Activated CD4-positive, CD25-positive, alpha-beta regulatory T cell treated with anti-CD3 and anti-CD28 coated beads, Interleukin-2, amount 50 U/mL, for 72 hours (primary cell): Measurements from ENCODE around the gene GDF3.
"Not testable (repeated sequence)": the region's sequence is repeated elsewhere in the genome, so short reads cannot be mapped to it uniquely, and the experiment has no call there.

ENCODE experiments used
- DNase-seq: peaks from one replicate; pipeline ENCODE4 v3.0.0; 2021

Gene GDF3

DNA sequence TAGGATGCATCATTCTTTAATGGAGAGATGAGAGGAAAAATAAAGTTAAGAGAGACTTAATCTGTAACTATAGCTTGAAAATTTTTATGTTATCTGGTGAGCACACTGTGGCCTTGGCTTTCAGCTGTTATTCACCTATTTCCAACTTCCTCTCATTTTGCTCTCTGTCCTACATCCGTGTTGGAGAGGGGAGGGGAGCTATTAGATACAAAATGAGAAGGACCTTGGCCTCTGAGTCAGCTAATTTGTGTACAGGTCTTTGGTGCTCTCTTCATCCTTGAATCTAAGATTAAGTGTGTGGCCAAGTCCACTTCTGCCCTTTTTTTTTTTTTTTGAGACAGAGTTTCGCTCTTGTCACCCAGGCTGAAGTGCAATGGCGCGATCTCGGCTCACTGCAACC, 29.0 kb downstream of the GDF3 start:
- no peak for DNase-seq

DNA sequence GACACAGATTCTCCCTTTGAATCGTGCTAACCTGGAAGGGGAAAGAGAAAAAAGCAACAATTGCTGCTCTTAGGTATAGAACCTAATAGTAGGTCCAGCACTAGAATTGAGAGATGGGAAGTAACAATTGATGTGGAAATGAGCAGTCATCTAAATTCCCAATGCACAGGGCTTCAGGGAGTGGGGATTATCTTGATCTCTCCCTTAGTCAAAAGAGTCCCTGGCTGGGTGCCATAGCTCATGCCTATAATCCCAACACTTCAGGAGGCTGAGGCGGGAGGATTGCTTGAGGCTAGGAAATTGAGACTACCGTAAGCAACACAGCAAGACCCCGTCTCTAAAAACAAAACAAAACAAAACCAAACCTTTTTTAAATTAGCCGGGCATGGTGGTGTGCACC, 33.8 kb downstream of the GDF3 start:
- no peak for DNase-seq

DNA sequence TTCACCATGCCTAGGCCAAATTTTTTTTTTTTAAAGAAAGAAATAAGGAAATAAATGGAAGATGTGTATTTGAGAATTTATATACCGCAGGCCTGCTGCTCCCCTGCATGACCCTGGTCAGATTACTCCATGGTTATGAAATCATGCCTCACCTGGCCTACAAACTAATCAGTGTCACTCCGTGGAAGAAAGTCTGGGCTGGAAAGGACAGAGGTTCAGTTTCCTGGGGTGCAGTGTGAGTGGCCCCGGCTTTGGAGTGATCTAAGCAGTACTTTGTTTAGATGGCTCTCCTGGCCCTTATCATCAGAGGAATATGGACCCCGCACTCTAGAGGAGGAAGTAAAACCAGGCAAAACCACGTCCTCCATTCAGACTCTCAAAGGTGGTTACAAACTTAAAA, 39.5 kb downstream of the GDF3 start:
- no peak for DNase-seq

DNA sequence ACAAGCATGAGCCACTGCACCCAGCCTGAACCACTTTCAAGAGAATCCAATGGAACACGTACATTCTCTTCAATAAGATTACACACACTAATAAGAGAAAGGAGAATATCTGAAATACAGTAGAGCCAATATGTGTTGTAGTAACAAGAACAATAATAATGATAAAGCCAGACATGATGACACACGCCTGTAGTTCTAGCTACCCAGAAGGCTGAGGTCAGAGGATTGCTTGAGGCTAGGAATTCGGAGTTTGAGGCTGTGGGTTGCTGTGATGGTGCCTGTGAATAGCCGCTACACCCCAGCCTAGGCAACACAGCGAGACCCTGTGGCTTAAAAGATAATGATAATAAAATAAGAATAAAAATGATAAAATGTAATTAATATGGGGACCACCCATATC, 45.5 kb downstream of the GDF3 start:
- DNase-seq = no peak

DNA sequence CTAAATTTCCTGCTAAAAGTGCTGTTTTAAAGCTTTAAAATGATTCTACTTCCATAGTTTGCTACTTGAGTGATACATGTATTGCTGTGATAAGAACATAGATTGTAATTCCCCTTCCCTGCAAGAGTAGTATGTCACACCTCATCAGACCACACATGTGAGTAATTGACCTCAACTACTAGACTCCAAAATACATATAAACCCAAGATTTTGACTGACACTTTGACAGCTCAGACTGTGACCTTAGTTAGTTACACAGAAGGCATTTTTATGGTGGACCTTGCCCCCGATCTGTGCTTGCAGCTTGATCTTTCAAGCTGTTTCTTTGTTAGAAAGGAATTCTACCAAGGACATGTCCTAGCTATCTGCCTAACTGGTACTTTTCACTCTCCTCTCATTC, 48.5 kb downstream of the GDF3 start:
- DNase-seq = no peak

DNA sequence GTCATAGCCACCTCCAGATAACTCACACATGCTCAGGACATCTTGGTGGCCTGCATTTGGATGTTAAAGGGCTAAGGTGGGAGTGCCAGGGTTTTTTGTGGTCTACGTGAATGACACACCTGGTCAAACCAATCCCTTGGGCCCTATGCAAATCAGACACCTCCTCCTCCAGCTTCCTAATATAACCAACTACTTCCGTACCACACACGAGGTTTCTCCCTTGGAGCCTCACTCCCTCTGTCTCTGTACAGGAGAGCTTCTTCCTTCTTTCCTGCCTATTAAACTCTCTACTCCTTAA, 49.4 kb downstream of the GDF3 start:
- DNase-seq = no peak

DNA sequence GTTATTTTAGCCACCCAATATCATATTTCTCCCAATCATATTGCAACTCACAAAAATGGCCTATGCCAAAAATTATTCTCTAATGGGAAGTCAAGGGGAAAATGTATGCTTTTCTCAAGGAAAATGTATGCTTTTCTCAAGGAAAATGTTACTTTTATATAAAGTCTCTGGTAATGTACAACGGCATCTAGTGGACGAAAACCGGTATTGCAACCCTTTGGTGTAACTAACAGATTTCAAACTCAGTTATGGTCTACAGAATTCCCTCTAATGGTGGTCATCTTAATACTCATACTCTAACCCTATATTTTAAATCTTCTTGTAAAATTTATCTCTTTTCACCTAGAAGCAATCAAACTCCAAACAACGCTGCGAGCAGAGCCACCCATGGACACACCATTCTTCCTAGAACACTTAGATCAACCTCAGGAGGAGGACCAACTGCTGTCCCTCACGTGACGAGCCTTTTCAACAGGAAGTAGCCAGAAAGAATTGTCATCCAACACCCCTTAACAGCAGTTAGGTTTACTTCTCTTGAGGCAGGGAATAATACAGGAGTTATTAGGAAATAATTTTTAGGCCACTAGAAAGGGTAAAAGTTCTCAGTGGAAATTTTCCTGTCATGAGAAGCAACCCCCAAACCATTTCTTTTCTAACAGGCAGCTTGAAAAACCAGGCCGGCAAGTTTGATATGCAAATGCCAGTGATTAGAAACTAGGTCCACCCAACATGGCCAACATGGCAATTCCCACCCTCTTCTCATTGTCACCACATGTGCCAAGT, 50.0 kb downstream of the GDF3 start:
- no peak for DNase-seq

DNA sequence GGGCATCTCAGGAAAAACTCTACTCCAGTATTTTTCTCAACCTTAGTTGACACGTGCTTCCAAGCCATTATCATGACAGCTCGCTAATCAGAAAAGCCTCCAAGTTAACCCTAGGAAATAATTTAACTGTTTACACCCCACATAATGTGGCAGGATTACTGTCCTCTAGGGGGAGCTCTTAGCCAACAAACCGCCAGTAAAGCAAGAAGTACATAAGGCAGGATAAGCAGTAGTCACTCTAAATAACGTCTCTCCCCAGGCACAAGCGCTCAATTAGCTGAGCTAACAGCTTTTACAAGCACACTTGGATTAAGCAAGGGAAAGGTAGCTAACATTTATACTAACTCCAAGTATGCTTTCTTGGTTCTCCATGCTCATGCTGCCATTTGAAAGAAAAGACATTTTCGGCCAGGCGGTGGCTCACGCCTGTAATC, 52.7 kb downstream of the GDF3 start:
- DNase-seq = no peak

DNA sequence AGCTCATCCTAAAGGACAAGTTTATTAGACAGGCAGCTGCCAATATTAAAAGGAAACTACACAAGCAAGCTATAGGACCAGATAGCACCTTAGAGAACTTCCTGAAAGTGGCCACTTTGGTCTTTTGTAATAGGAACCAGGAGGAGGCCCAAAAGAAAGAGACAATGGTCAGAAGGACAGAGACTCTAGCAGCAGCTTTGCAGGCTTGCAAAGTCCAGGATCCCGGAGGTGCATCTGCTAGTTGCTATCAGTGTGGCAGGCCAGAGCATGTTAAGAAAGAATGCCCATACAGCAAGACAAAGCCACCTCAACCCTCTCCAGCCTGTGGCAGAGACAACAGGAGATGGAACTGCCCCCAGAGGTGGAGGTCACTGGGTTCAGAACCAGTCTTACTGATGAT, 53.3 kb downstream of the GDF3 start:
- DNase-seq = no peak

DNA sequence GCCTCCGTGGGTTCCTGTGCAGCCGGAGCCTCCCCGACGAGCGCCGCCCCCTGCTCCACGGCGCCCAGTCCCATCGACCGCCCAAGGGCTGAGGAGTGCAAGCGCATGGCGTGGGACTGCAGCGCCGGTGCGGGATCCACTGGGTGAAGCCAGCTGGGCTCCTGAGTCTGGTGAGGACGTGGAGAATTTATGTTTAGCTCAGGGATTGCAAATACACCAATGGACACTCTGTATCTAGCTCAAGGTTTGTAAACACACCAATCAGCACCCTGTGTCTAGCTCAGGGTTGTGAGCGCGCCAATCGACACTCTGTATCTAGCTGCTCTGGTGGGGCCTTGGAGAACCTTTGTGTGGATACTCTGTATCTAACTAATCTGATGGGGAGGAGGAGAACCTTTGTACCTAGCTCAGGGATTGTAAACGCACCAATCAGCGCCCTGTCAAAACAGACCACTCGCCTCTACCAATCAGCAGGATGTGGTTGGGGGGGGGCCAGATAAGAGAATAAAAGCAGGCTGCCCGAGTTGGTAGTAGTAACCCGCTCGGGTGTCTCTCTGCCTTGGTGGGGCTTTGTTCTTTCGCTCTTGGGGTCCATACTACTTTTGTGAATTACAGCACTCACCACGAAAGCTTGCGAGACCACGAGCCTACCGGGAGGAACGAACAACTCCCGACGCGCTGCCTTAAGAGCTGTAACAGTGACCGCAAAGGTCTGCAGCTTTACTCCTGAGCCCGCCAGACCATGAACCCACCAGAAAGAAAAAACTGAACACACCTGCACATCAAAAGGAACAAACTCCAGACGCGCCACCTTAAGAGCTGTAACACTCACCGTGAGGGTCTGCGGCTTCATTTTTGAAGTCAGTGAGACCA, 55.2 kb downstream of the GDF3 start:
- DNase-seq = not testable (repeated sequence)
